GM13976 (cell line): Measurements from ENCODE around the gene ABCE1.
A peak's percentile ranks its signal among the peaks of the same experiment; 100 is the strongest.

Experiments
- DNase-seq: peaks from one replicate; pipeline ENCODE4 v3.0.0; 2012; ENCODE audit warnings: low spot score
- in situ Hi-C: fragments of 300-500 bp; cut with MboI; formaldehyde crosslinking; loops from one replicate; pipeline ENCODE4 v1.12.0; 2022; ENCODE audit warnings: low sequenced_read_pairs, mixed read lengths, inconsistent platforms; ENCODE audit not compliant: unreplicated experiment
- TF ChIP-seq, protein P1 (sequence below): IDR thresholded peaks from 2 replicates; pipeline ENCODE4 v1.5.1; 2012; ENCODE audit warnings: borderline replicate concordance, mild to moderate bottlenecking; ENCODE audit not compliant: insufficient read depth; ENCODE audit errors: extremely low read depth, missing control alignments, control extremely low read depth

ABCE1 gene

DNA sequence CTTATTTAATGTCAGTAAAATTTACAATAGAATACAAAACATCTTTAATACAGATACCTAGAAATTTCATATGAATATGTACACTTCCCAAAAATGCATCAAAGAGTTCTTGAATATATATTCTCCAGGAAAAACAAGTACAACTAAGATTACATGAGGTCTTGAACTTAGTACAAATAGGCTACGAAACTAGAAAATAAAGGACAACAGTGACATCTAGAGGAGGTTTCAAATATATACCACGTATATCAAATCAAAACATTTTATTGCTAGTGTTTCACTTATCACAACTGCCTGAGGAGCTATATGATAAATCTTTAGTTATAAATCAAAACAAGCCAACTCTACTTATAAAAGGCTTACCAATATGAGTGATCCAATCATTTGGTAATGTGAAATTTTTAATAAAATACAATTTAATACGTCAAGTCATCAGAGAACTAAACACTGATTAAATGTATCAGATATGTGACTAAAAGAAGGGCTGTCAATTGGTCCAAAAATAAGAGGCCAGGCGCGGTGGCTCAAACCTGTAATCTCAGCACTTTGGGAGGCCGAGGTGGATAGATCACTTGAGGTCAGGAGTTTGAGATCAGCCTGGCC, 36.7 kb upstream of the ABCE1 start:
- DNase-seq = peak; percentile 21
- TF ChIP-seq, protein P1, sequence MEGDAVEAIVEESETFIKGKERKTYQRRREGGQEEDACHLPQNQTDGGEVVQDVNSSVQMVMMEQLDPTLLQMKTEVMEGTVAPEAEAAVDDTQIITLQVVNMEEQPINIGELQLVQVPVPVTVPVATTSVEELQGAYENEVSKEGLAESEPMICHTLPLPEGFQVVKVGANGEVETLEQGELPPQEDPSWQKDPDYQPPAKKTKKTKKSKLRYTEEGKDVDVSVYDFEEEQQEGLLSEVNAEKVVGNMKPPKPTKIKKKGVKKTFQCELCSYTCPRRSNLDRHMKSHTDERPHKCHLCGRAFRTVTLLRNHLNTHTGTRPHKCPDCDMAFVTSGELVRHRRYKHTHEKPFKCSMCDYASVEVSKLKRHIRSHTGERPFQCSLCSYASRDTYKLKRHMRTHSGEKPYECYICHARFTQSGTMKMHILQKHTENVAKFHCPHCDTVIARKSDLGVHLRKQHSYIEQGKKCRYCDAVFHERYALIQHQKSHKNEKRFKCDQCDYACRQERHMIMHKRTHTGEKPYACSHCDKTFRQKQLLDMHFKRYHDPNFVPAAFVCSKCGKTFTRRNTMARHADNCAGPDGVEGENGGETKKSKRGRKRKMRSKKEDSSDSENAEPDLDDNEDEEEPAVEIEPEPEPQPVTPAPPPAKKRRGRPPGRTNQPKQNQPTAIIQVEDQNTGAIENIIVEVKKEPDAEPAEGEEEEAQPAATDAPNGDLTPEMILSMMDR = peak; percentile 30
- in situ Hi-C loops = loop anchor here (10.0 to 25.0 kb wide), 2 partner anchors 424 to 887 kb away; partner anchors contain the start of gene HHIP

DNA sequence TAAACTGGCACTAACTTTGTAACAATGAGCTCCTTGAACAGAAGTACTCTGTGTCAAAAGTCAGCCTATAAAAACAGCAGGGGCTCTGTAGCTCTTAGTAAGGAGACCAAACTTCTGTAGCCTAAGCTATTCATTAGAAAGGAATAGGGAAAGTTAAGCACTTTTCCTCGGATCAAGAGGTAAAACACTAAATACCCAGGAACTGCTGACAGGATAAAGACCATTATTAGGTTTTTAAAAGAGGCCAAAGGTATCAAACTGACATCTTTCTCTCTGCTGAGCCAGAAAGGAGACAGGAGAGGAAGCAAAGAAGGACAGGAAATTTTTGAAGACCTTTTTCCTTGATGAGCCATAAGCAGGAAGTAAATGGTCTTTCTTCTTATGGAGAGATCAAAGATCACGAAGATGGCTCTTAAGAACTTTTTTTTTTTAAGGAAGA, 32.0 kb upstream of the ABCE1 start:
- TF ChIP-seq, protein P1 = no peak
- DNase-seq = no peak
- in situ Hi-C loops = loop anchor here (10.0 to 25.0 kb wide), 2 partner anchors 429 to 891 kb away; partner anchors contain the start of gene HHIP

DNA sequence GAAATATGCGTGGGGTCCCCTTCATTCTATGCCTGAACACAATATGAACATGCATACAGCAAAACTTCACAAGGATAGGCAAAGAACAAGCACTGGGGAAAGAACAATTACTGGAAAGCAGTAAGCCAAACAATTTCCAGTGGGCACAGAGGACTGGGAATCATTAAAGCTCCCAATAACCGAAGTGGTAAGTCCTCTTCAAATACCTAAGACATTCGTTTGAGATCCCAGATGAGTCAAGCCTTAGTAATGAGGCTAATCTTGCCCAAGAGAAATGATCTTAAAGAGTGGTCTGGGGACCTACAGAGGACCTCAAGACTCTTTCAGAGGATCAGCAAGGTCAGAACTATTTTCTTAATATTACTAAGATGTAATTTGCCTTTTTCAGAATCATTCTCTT, 28.8 kb upstream of the ABCE1 start:
- TF ChIP-seq, protein P1 = no peak
- no peak for DNase-seq
- in situ Hi-C loops = loop anchor here (10.0 to 25.0 kb wide), 2 partner anchors 432 to 895 kb away; partner anchors contain the start of gene HHIP

DNA sequence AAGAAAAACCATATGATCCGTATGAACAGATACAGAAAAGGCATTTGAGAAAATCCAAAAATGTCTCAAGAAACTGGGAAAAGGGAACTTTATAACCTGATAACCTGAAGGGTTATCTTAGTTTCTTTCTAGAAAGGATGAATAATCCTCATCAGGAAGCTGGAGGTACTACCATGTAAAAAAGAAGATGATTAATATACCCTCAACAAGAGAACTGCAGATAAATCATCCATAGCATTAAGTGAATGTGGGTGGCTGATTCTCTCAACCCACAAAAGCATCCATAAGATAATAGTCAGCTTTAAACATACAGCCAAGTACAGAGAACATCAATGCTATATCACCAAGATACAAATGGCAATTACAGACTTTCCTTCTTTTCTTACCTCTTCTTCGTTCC, 26.6 kb upstream of the ABCE1 start:
- TF ChIP-seq, protein P1 = no peak
- in situ Hi-C loops = loop anchor here (25.0 kb wide), 1 partner anchor 434 kb away; the partner anchor contains the start of gene HHIP

DNA sequence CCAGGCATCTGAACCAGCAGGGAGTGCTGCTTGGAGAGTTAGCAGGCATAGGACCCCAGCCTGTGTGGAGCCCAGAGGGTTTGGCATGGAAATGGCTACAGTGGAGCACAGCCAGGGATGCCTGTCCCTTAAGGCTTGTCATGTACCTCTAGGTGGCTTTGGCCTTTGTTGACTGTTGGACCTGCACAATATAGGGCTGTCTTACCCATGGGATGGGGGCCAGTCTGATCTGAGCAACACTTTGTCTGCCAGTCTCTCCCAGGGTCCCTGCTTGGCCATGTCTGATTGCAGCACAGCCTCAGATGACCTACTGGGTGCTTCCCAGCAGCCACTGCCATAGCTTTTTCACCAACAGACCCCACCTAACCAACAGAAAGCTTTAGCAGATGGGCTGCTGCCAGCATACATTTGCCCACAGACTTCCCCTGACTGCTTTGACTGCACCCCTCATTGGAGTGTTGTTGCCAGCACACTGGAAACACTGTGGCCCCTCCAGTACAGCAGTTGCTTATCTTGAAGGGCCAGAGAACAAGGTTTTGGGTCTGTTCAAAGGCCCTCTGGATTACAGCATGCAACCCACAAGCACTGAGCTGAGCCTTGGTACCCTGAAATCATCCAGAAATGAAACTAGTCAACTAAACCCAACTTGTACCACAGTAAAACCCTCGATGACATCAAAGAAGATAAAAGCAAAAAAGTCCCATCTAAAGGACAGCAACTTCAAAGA, 22.2 kb upstream of the ABCE1 start:
- in situ Hi-C loops = no loop called here
- no peak for DNase-seq
- TF ChIP-seq, protein P1 = no peak

More for the DNA sequence above, 26.6 kb upstream of the ABCE1 start:
- no peak for DNase-seq

DNA sequence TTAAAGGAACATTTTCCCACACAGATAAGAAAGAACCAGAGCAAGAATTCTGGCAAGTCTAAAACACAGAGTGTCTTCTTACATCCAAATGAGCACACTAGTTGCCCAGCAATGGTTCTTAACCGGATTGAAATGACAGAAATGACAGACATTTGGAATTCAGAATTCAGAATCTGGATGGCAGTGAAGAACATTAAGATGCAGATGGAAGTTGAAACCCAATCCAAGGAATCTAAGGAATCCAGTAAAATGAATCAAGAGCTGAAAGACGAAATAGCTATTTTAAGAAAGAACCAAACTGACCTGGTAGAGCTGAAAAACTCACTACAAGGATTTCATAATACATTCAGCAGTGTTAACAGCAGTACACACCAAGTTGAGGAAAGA, 21.6 kb upstream of the ABCE1 start:
- DNase-seq = no peak
- TF ChIP-seq, protein P1 = no peak
- in situ Hi-C loops = no loop called here
